ENCODE measurements around the gene EFCAB9.
"Not testable (repeated sequence)": the region's sequence is repeated elsewhere in the genome, so short reads cannot be mapped to it uniquely, and the experiment has no call there.

Gene EFCAB9

DNA sequence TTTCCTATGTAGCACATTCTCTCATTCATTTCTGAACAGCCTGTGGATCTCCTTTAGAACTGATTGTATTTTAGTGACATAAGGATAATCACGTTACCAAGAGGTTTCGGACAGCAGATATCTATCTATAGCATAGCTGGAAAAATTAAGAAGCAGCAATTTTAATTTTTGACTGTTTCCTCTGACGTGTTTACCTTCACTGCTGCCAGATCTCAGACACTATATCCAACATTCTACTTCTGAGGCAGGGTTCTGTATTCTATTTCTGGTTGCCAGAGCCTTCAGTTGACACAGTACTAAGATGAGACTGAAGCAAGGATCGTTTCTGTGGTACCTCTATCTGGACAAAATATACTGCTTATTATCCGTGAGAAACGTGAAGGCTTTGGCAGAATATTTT lies at the start of gene EFCAB9:
TSS of gene EFCAB9 (plus strand) at position 301 of the 400 bp plus-strand sequence. CDS start at position 302, 1 bp downstream.
- no peak for DNase-seq

DNA sequence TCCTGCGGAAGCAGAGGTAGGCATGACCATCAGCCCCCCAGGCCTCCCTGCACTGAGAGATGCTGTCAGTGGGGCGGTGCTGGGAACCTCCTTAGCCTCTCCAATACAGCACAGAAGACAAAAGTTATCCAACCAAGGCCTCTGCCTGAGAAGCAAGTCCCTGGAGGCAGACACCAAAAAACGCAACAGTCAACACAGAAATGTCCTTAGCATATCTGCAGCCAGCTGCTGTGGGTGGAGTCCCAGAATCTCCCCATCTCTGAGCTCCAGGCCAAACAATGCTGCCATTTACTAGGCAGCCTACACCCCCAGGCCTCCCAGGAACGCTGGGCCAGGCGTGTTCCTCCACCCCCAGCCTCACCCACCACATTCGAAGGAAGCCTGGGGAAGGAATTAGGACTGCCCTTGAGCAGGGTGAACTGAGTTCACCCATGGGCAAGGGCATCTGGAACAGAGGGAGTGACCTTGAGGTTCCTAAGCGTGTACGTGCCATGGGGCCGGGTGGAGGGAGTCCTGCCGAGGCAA lies 49.6 kb upstream of the EFCAB9 start:
- DNase-seq, result no peak

DNA sequence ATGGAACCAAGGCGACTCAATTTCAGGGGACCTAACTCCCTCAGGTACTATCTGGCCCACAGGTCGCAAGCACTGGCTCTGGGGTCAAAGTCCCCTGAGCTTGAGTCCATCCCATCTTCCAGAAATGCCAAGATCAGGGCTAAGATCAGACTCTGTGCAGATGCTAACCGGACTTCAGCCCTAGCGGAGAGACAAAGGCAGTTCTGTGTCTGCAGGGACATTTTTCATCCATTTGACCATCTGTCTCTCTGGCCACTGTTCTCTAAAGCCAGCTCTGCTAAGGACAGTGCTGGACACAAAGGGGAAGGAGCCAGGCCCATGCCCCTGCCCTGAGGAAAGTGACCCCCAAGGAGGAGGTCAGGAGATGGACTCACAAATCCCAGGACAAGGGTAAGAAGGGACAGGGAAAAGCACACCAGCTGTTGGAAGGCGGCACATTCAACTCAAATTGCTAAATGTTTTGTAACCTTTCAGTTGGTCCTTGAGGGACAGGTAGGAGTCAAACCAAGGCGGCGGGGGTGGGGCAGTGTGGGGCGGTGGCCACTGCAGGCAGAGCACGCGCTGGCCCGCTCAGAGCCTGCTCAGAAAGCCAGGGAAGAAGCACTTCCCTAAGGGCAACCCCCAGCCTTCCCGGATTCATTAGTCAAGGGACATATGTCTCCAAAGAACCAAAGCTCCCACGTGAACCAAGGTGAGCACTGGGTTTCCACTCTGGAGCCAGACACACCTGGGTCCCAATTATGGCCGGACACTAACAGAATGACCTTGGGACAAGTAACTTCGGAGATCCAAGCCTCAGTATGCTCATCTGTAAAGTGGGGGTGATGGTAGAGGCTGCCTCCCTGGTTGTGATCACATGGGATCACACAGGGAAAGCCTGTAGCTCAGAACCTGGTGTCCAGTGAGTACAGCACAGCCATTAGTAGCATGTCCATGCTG lies 48.8 kb upstream of the EFCAB9 start:
- no peak for DNase-seq

DNA sequence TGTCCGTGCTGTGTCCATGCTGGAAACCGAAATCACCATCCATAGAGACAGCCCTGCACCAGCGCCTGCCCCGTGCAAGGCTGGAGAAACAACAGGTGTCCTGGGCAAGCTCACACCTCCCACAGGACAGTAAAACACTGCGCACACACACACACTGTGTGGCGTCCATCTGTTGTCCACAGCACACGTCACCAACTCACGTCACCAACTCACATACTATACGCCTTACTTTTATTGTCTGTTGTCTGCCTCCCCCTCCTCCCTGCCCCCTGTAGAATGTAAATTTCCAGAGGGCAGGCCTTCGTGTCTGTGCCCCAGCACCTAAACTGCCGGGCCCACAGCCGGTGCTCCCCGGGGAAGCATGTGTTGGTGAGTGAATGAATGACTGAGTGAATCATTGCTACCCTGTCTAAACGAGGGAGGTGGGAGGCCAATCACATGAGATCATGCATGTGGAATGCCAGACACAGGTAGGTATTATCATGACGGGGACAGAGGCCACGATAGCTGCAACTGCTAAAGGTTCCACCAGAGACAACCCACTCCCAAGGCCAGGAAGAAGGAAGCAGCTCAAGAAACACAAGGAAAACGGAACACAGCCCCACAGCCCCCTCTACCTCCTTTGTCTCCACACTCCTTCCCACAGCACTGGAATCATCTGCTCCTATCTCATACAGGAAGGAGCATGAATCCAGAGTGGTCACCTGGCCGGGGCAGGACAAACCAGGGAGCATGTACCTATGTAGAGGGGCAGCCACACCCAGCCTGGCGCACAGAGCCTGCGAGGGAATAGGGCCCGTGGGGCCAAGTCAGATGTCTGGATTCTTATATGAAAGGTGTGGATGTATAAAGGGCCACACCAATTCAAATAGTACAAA lies 47.9 kb upstream of the EFCAB9 start:
- no peak for DNase-seq

DNA sequence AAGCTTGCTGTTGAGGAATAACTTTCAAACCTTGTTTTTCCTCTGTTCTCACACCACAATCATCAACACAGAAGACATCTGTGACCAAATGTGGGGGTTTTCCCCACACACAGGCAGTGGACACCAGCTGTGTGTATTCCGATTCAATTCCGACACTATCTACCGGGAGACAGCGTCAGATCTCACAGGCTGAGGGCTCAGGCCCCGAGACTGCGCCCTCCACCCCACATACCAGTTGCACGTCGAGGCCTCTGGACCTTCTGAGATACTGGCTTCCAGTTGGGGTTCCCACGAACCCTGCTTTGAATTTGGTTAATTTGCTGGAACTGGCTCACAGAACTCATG lies 47.3 kb upstream of the EFCAB9 start:
- DNase-seq, result no peak

DNA sequence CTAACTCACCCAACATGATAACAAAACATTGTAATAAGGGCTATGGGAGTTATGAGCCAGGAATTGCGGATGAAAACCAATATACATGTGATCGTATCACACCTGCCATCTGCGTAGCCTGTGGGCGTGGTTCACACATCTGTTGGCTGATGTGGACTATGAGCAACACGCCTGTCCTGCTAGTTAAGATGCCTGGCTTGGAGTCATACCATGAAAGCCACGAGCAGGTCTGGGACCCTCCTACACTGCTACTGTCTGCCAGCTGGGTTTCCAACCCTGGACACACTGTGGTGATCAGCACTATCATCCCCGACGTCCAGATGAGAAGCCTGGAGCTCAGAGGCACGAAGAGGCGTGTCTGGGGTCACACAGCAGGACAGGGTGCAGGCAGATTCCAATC lies 46.1 kb upstream of the EFCAB9 start:
- DNase-seq, result no peak

DNA sequence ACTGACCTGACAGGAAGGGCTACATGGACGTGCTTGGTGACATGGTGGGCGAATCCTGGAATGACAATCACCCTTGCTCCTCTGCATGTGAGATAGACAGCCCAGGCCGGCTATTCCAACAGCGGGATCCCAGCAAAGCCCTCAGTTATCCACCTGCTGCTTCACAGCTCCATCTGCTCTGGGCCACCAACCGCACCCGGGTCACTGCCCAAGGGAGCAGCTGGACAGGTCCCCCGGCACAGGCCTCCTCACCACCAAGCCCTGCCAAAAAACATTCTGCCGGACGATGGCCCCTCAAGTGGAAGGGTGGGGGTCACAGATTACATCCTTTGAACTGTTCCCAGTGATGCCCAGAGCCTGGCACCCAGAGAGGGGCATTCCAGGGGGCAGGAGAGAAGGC lies 45.6 kb upstream of the EFCAB9 start:
- no peak for DNase-seq

DNA sequence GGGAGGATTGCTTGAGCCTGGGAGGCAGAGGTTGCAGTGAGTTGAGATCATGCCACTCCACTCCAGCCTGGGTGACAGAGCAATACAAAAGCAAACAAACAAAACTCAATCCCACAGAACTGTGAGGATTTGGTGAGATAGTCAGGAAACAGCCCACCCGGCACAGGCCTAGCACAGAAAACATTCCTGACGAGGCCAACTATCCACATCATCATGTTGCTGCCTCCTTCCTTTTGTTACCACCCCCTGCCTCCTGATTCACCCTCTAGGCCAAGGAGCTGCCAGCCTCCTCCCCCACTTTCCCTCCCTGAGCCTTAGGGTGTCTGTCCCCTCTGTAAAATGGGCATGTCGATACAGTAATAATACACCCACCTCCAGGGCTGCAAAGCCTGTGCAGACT lies 44.9 kb upstream of the EFCAB9 start:
- DNase-seq, result no peak

DNA sequence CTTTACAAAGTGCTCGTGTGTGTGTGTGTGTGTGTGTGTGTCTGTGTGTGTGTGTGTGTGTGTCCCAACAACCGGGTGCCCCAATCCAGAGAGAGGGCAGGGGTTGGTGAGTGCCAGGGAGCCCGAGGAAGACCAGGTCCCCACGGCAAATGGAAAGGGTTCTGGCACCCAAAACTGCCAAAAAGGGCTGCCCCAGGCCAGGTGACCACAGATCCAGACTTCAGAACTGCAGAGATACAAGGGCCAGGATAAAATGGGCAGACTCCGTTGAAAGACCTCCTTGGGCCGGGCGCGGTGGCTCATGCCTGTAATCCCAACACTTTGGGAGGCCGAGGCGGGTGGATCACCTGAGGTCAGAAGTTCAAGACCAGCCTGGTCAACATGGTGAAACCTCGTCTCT lies 44.5 kb upstream of the EFCAB9 start:
- DNase-seq, result not testable (repeated sequence)

DNA sequence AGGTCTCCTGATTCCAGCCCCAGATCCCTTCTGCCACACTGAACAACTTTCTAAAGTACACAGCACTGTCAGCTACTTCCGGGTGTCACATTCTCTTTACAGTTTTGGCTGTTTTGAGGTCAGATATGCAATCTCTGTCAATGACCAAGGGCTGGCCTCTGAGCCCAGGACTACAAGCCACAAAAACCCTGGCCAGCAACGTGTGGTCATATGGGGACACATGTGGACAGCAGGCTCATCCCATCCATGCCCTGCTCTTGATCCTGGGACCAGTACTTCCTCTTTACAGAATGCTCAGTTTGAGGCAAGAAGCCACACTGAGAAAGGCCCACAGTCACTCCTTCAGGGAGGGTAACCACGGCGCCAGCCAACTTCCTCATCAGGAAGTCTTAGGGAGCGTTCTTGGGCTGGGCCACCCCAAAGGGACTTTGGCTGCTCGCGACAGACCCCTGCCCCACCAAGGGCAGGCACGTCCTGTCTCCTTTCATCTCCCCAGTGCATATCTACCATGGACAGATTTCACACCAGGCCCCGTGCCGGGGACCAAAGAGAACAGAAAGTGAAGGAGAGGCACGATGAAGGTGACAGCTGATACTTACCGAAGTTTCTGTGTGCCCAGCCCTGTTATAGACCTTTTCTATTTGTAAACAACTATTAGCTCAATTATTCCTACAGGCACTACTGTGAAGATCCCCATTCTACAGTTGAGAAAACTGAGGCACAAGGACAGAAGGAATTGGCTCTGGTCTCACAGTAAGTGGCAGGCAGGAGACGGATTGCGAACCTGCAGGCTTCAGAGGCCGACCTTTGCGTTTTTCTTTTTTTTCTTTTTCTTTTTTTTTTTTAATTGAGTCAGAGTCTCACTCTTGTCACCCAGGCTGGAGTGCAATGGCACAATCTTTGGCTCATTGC lies 43.2 kb upstream of the EFCAB9 start:
- no peak for DNase-seq

DNA sequence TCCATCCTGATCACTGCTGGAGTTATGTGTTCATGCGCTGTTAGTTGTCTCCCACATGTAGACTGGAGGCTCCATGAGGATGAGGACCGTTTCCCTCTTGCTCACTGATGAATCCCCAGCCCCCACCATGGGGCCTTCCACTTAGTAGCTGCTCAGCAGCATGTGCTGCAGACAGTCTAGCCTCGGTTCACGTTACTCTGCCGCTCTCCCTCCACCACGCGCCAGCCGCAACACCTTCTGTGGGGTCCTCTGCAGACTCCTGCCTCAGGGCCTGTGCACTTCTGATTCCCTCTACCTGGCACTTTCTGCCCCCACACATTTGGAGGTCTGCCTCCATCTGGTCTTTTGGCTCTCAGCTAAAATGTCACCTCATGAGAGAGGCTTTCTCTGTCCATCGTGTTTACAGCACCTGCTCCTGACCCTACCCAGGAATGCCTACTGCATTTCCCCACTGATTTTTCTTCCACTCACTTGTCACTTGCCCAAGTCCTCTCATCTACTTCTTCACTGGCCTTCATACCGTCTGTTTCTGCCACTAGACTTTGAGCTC lies 42.2 kb upstream of the EFCAB9 start:
- no peak for DNase-seq

DNA sequence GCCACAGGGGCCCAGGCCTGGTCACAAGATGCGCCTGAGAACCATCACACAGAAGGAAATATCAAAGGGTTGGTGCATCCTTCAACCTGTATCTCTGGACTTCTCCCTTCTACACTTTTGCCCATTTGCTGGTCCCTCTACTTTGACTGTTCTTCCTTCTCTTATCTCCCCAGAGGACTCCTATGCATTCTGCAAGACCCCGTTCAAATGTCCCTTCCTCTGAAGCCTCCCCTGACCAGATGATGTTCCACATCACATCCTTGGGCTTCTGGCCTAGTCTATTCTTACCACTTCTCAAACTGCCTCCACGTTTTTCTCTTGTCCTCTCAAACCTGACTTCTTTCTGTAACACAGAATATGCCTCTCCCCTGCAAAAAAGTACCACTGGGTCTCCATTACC lies 40.3 kb upstream of the EFCAB9 start:
- DNase-seq, result no peak

DNA sequence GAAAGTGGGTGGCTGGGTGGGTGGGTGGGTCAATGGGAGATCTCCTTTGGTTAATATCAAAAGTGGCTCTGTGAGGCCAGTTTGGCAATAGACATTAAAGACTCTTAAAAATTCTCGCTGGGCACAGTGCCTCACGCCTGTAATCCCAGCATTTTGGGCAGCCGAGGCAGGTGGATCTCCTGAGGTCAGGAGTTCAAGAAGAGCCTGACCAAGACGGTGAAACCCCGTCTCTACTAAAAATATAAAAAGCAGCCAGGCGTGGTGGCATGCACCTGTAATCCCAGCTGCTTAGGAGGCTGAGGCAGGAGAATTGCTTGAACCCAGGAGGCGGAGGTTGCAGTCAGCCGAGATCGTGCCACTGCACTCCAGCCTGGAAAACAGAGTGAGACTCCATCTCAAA lies 38.9 kb upstream of the EFCAB9 start:
- not testable (repeated sequence) for DNase-seq

DNA sequence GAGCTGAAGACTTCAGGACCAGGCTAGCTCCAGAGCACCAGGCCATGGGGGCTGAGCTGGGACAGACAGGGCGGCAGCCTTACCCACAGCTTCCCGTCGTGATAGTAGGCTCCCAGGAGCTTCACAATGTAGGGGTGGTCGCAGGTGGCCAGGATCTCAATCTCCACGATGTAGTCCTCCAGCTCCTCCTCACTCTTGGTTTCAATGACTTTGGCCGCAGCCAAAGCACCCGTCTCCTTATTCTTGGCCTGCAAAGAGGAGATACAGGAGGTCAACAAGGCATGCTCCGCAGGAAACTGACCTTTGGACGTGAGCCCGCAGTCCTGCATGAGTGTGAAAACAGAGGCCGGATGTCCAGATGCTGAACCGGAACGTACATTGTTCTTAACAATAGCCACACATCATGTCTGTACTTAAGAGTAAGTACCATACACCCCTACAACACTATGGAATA lies 37.4 kb upstream of the EFCAB9 start:
- no peak for DNase-seq

DNA sequence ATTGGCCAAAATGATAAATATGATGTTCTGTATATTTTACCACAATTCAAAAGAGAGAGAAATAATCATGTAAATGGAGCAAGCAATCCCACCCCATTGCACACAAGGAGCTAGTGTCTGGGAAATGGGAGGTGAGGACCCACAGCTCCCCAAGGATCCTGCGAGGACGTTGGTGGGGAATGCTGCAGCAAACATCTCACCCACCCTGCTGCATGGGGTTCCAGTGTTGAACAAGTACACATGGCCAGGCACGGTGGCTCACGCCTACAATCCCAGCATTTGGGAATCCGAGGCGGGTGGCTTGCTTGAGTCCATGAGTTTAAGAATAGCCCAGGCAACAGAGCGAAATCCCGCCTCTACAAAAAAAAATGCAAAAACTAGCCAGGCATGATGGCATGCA lies 35.0 kb upstream of the EFCAB9 start:
- no peak for DNase-seq

DNA sequence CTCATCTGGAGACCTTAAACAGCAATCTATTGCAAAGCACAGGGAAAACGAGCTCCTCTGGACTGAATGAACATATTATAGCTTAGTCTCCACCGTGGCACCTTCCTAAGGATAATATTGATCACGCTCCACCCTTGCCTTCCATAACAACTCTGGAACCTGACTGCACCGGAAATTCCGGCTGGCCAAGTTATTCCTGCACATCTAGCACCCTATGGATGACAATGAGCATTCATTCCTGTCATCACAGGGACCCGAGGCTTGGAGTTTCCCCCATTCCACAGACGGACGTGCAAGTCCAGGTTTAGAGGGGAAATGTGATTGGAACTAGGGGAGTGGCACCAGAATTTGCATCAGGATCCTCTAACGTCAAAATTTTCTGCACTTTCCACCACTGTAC lies 33.5 kb upstream of the EFCAB9 start:
- no peak for DNase-seq

DNA sequence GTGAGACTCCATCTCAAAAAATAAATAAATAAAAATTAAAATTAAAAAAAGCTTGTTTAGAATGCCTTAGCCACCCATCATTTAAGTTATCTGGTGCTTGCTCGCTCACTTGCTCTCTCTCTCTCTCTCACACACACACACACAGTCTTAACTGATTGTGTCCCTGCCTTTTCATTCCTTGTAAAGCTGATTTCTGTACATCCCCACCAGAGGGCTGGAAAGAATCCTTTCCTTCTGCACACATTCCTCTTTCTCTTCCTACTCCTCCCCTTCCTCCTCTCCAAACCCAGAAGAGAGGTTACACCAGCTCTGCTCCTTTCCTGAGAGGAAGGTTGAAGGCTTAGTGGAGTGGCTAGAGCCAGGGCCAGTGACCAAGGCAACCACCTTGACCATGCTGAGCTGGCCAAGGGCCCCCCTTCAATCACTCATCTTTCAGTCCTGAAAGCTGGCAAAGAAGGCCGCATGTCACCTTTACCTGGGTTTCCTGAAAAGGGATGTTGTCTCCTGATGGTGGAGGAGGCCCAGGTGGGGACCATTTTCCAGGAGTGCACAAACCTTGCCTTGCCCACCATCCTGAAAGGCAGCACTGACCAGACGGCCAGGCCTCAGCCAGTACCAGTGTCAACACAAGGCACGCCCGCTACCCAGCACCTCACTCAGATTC lies 31.5 kb upstream of the EFCAB9 start:
- no peak for DNase-seq

DNA sequence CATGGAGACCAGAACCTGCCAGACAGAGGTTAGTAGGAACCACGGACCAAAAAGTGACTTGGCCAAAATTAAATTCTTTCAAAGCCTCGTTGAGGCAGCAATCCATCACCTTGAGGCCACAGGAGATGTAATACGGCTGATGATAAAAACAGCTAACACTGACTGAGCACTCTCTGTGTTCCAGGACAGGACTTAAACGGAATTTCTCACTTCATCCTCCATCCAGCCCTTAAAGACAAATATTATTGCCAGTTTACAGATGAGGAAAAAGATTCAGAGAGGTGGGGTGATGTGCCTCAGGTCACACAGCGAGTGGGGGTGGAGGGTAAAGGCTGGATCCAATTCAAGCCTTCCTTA lies 31.0 kb upstream of the EFCAB9 start:
- DNase-seq, result no peak

DNA sequence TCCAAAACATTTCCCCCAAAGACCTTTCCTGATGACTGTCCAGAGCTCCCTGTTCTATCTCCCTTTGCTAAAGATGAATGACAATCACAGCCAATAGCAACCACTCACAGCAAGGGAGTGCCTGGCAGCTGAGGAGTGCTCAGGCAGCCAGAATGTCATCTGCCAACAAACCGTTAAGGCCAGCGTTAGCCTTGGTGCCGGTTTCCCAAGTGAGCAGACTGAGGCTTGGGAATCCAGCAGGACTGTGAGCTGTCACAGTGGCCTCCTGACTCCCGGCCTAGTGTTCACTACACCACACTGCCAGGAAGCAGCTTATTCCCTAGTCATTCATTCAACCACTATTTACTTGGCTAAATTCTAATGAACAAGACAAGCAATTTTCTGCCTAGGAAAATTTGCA lies 30.6 kb upstream of the EFCAB9 start:
- no peak for DNase-seq

DNA sequence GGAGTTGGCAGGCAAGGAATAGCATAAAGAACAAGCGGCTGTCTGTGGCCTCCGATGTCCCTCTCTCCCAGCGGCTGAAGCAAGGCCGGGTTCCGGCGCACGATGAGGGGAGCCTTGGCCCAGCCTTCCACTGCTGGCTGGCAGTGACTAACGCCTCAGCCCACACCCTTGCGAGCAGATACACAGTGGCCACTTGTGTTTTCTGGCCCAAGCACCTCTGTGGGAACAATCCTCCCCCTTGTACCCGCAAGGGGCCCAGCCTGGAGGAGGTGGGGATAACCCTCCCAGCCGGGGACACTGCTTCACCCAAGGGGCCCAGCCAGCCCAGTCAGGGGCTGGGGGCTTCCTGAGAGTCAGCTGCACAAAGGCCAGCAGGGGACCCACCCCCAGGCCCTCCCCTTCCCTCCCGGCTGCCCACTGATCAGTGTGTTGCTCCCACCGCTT lies 29.2 kb upstream of the EFCAB9 start:
- DNase-seq, result no peak

DNA sequence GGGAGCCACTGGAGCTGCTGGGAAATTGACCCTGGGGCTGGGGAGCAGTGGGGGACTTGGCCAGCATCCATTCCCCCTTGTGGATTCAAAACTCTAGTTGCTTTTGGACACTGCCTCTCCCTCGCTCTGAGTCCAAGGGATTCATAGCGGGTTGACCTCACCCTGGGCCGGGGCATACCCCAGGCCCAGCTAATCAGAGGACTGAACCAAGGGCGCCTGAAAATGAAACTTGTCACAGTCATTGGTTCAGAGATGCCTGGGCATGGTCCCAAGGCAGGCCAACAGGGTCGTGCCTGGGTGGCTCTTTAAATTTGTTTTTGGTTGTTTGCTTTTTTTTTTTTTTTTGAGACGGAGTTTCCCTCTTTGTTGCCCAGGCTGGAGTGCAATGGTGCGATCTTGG lies 28.5 kb upstream of the EFCAB9 start:
- no peak for DNase-seq
